Measurements from ENCODE around the gene CFAP58.

- TF ChIP-seq CTCF (conservative IDR thresholded peaks at IDR 0.05) (no peak), EZH2 (IDR thresholded peaks at IDR 0.05; ENCODE audit: low read depth) (no peak)
Measured at GRCh38 chr10:104317269-104317710, 36.3 kb upstream of the CFAP58 start.

Measured in PC-9 (cell line).